HFF-Myc (cell line): Measurements from ENCODE around the gene PMAIP1.

Experiments used
- DNase-seq: peaks from one replicate; pipeline ENCODE4 v3.0.0-alpha.2; 2011; ENCODE audit warnings: low read depth; ENCODE audit errors: extremely low read depth
- H3K4me3 ChIP-seq: replicated peaks from 2 replicates; pipeline ENCODE4 v1.5.1; 2011; ENCODE audit warnings: low read depth, mild to moderate bottlenecking, control low read depth, low read length
- CTCF ChIP-seq: IDR thresholded peaks from 2 replicates; pipeline ENCODE4 v1.5.1; 2012; ENCODE audit warnings: mild to moderate bottlenecking, low read depth, low read length, control low read depth; ENCODE audit errors: missing control alignments

PMAIP1 gene

GRCh38 chr18:59905686-59906091, 5.9 kb downstream of the PMAIP1 start:
- no peak for TF ChIP-seq CTCF
- H3K4me3 ChIP-seq = no peak overlapping the region

GRCh38 chr18:59906203-59906602, 6.4 kb downstream of the PMAIP1 start:
- no peak overlapping the region for H3K4me3 ChIP-seq
- no peak for TF ChIP-seq CTCF

More at GRCh38 chr18:59905686-59906091, 5.9 kb downstream of the PMAIP1 start:
- DNase-seq = no peak

GRCh38 chr18:59907172-59907571, 7.4 kb downstream of the PMAIP1 start:
- no peak for TF ChIP-seq CTCF
- no peak overlapping the region for H3K4me3 ChIP-seq
- DNase-seq = no peak

More at GRCh38 chr18:59906203-59906602, 6.4 kb downstream of the PMAIP1 start:
- DNase-seq = no peak

- no peak for TF ChIP-seq CTCF
- no peak for DNase-seq
- H3K4me3 ChIP-seq = no peak overlapping the region
Observed at GRCh38 chr18:59907660-59908059, 7.9 kb downstream of the PMAIP1 start.

GRCh38 chr18:59908799-59909198, 9.0 kb downstream of the PMAIP1 start:
- no peak for TF ChIP-seq CTCF
- no peak overlapping the region for H3K4me3 ChIP-seq
- no peak for DNase-seq

- no peak overlapping the region for H3K4me3 ChIP-seq
- no peak for TF ChIP-seq CTCF
- DNase-seq = no peak
Observed at GRCh38 chr18:59909289-59910036, 9.7 kb downstream of the PMAIP1 start.

GRCh38 chr18:59910967-59911366, 11.2 kb downstream of the PMAIP1 start:
- TF ChIP-seq CTCF = no peak
- DNase-seq = no peak
- no peak overlapping the region for H3K4me3 ChIP-seq
